Islet of Langerhans (tissue), 1 donor: Measurements from ENCODE around the gene SGK1.
"Not testable (repeated sequence)": the region's sequence is repeated elsewhere in the genome, so short reads cannot be mapped to it uniquely, and the experiment has no call there.

ENCODE experiments used
- FAIRE-seq: peaks from one replicate; lab custom pipeline; 2011; peaks lifted over from hg19 to GRCh38; lab: Jason Lieb, UNC

SGK1 gene

GRCh38 chr6:134217798-134218140 lies 100.1 kb downstream of the SGK1 start:
- FAIRE-seq, result no peak

DNA sequence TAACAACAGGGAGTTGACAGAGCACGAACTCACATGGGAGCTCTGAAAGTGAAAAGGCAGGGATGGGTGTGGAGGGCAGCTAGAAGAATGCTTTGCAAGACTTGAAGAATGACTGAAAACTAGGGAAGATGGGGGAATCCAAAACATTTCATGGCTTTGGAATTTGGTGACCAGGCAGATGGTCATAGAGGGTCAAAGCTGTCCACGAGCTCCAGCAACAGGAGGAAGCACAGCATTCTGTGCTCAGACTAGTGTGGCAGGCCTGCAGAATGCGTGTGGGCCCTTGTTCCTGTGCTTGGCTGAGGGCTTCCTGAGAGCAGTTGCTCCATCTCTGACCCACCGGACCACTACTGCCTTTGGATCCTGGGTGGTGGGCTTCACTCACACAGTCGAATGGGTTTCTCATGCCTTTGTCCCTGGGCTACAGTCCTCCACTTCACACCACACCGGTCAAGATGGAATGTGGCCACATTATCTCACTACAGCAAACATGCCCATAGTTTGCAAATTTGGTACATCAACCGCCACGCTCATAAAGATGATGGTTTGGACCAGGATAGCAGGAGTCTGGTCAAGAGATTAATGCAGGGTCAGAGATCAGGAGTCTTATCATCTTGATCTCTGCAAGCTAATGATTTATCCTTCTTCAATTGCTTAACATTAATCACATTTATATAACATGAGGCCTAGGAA lies 100.7 kb downstream of the SGK1 start:
- no peak for FAIRE-seq

- FAIRE-seq, result no peak
Measured at GRCh38 chr6:134216301-134217010, 101.5 kb downstream of the SGK1 start.

GRCh38 chr6:134213410-134213809 lies 104.5 kb downstream of the SGK1 start:
- not testable (repeated sequence) for FAIRE-seq

- no peak for FAIRE-seq
Measured at GRCh38 chr6:134211297-134211696, 106.6 kb downstream of the SGK1 start.

GRCh38 chr6:134207421-134207820 lies 110.5 kb downstream of the SGK1 start:
- FAIRE-seq, result no peak

DNA sequence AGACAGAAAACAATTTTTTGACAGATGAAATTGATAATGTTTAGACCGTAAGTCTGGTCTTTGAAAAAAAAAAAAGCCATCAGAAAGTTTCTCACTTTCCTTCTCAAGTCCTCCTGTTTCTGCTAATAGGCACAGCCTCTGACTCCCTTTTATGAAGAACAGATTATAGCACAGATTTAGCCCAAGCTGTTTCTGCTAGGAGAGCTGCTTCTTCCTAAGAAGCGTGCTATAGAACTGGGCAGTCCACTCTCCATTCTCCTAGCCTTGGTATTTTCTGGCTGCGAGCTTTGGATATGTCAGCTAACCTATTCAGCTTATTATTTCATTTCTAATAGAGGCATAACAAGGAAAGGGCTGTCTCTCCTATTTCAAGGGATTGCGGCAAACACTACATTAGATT lies 112.5 kb downstream of the SGK1 start:
- no peak for FAIRE-seq

GRCh38 chr6:134204759-134205158 lies 113.2 kb downstream of the SGK1 start:
- not testable (repeated sequence) for FAIRE-seq

GRCh38 chr6:134204031-134204430 lies 113.9 kb downstream of the SGK1 start:
- FAIRE-seq, result no peak

DNA sequence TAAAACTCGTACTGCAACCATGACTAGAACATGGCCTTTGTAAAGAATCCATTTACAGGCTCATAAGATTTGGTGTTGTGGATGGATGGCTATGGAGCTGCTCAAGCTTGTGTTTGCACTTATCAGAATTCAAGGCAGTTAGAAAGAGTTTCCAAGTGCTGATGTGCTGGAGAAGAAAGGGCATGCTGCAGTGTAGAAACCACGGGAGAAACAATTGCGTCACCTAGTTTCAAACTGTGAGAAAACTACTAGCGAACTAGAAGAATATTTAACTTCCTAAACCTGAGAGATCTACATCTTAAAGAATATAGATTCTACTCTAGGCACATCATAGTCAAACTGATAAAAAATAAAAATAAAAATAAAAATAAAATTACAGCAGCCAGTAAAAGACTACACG lies 116.2 kb downstream of the SGK1 start:
- no peak for FAIRE-seq

- no peak for FAIRE-seq
Measured at GRCh38 chr6:134199848-134200606, 117.9 kb downstream of the SGK1 start.

- FAIRE-seq, result no peak
Measured at GRCh38 chr6:134198093-134198492, 119.8 kb downstream of the SGK1 start.

DNA sequence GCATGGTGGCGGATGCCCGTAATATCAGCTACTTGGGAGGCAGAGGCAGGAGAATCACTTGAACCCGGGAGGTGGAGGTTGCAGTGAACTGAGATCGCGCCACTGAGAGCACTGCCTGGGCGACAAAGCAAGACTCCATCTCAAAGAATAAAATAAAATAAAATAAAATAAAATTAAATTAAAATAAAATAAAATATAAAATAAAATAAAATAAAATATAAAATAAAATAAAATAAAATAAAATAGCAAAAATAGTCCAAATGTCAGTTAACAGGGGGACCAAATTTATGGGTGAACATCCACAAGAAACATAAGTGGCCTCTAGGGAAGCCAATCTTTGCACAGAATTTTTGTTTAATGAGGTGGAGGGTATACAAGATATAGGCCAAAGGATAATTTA lies 120.2 kb downstream of the SGK1 start:
- not testable (repeated sequence) for FAIRE-seq

DNA sequence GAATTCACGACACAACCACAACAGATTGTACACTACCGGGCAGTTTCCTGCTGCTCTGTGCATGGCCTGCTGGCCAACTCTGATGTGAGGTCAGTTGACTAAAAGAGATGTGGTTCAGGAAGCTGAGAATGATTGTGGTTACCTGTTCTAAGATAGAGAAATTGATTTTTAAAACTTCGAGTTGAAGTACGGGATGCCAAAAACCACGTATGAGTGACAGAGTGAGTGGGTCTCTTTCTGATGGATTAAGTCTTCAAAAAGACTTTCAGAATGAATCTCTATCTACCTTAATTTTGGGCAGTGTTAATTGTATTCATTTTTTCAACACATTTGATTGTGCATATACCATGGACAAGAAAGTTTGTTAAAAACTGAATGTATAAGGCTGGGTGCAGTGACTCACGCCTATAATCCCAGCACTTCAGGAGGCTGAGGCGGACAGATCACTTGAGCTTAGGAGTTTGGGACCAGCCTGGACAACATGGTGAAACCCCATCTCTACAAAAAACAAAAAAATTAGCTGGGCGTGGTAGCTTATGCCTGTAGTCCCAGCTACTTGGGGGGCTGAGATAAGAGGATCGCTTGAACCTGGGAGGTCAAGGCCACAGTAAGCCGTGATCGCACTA lies 121.2 kb downstream of the SGK1 start:
- FAIRE-seq, result no peak

GRCh38 chr6:134195985-134196384 lies 121.9 kb downstream of the SGK1 start:
- FAIRE-seq, result no peak

- FAIRE-seq, result no peak
Measured at GRCh38 chr6:134195164-134195906, 122.6 kb downstream of the SGK1 start.

- FAIRE-seq, result no peak
Measured at GRCh38 chr6:134193536-134194498, 124.1 kb downstream of the SGK1 start.

GRCh38 chr6:134192609-134193008 lies 125.3 kb downstream of the SGK1 start:
- not testable (repeated sequence) for FAIRE-seq

DNA sequence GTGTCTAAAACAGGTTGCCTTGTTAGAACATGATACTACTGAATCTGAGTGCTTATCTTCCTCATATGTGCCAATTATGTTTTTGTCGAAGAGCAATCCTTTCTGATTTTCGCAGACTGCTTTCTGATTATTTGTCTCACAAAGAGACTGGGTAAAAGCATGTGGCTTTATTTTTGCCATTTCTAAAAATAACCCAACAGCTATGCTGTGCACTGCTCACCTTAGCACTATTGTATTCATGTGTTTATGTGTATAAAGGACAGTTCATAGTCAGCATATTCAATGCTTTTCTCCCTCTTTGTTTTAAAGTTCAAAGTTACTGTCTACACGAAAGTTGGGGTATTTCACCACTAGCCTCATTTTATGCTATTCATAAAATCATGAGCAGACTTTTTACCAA lies 127.0 kb downstream of the SGK1 start:
- FAIRE-seq, result no peak

- no peak for FAIRE-seq
Measured at GRCh38 chr6:134187751-134188150, 130.2 kb downstream of the SGK1 start.

GRCh38 chr6:134187154-134187553 lies 130.8 kb downstream of the SGK1 start:
- no peak for FAIRE-seq
